K562 (cell line): ENCODE data around the gene SDK1.

Experiments used
- EP300 ChIP-seq: IDR thresholded peaks from 2 replicates; pipeline ENCODE4 v1.6.1; 2012; ENCODE audit warnings: low read length, improper control_type of control experiment
- ESRRA ChIP-seq: fragments of 450-650 bp; IDR thresholded peaks from 2 replicates; pipeline ENCODE4 v1.6.1; 2014; ENCODE audit warnings: low read depth, mild to moderate bottlenecking, moderate library complexity, borderline replicate concordance
- POLR2A ChIP-seq: fragments of 450-650 bp; conservative IDR thresholded peaks from 2 replicates; pipeline ENCODE4 v1.6.1; 2016
- POLR2AphosphoS5 ChIP-seq: IDR thresholded peaks from 2 replicates; pipeline ENCODE4 v1.6.1; 2011; ENCODE audit warnings: mild to moderate bottlenecking, low read depth, low read length, moderate library complexity; ENCODE audit not compliant: control insufficient read depth, insufficient read depth
- USF1 ChIP-seq: sonication (generic); formaldehyde crosslinking; IDR thresholded peaks from 2 replicates; pipeline ENCODE4 v1.9.0; 2022; ENCODE audit warnings: mild to moderate bottlenecking, missing genetic modification reagents
- ZBED1 ChIP-seq: IDR thresholded peaks from 2 replicates; pipeline ENCODE4 v1.6.1; 2014
- ZNF384 ChIP-seq: IDR thresholded peaks from 2 replicates; pipeline ENCODE4 v1.6.1; 2012; ENCODE audit warnings: low read depth, low read length, improper control_type of control experiment

- TF ChIP-seq POLR2A (no peak), ESRRA (no peak), EP300 (no peak), ZBED1 (no peak), USF1 (no peak), POLR2AphosphoS5 (no peak), ZNF384 (no peak)
Measured at GRCh38 chr7:4042402-4043045, 741.5 kb downstream of the SDK1 start.
